ENCODE measurements around the gene PSMA6.

PSMA6 gene

GRCh38 chr14:35342489-35343010 is 50.4 kb downstream of the PSMA6 start:
- Histone ChIP-seq H3K9me3 (ENCODE audit: control insufficient read depth, insufficient read depth, low read depth, low read length) (no peaks in the 10 kb centered on the region), H3K36me3 (ENCODE audit: control insufficient read depth in 2 of 2, insufficient read depth in 1 of 2, low read length in 2 of 2) (no peaks in the 10 kb centered on the region), H3K4me1 (ENCODE audit: control insufficient read depth, insufficient read depth, low read length) (no peaks in the 10 kb centered on the region), H3K4me3 (ENCODE audit: low read depth, low read length) (no peak overlapping the region), H3K27ac (ENCODE audit: extremely low read depth, low read depth, low read length) (no peak overlapping the region)
- TF ChIP-seq ZBTB44 (tag by site-specific recombination; IDR thresholded peaks at IDR 0.05) = no peak
- peak; percentile 20; the same call in 1 of the 2 replicates for TF ChIP-seq GLIS1 (tag by site-specific recombination; IDR thresholded peaks at IDR 0.05)
- no peak for TF ChIP-seq ZBTB21 (tag by site-specific recombination; IDR thresholded peaks at IDR 0.05)
- CTCF ChIA-PET = interaction anchor here (0.6 kb wide), 1 partner anchor 86 kb away, joined by 4 read pairs; no protein-coding TSS in a partner anchor
- POLR2A ChIA-PET = no interaction called here

- CTCF ChIA-PET = interaction anchor here (0.7 kb wide), 1 partner anchor 12 kb away, joined by 3 read pairs; no protein-coding TSS in a partner anchor
- H3K27ac ChIP-seq (ENCODE audit: extremely low read depth, low read depth, low read length) = no peak overlapping the region
- no peak overlapping the region for H3K4me3 ChIP-seq (ENCODE audit: low read depth, low read length)
- H3K9me3 ChIP-seq (ENCODE audit: control insufficient read depth, insufficient read depth, low read depth, low read length) = no peaks in the 10 kb centered on the region
- TF ChIP-seq ZNF639 (tag by site-specific recombination; IDR thresholded peaks at IDR 0.05) (no peak), ZNF423 (tag by site-specific recombination; IDR thresholded peaks at IDR 0.05) (no peak), HOXC10 (CRISPR knock-in tag; IDR thresholded peaks at IDR 0.05) (no peak), ZSCAN23 (tag by site-specific recombination; IDR thresholded peaks at IDR 0.05) (no peak), ZNF768 (tag by site-specific recombination; IDR thresholded peaks at IDR 0.05) (no peak), ZNF558 (tag by site-specific recombination; IDR thresholded peaks at IDR 0.05) (no peak), ZNF518A (tag by site-specific recombination; conservative IDR thresholded peaks at IDR 0.05; ENCODE audit: low read depth) (no peak), ZNF416 (tag by site-specific recombination; IDR thresholded peaks at IDR 0.05) (no peak), ZNF157 (tag by site-specific recombination; IDR thresholded peaks at IDR 0.05) (no peak), HIC1 (tag by site-specific recombination; IDR thresholded peaks at IDR 0.05) (no peak), ZNF394 (tag by site-specific recombination; IDR thresholded peaks at IDR 0.05; ENCODE audit: borderline replicate concordance) (no peak), SP7 (tag by site-specific recombination; IDR thresholded peaks at IDR 0.05) (no peak), SALL2 (tag by site-specific recombination; IDR thresholded peaks at IDR 0.05; ENCODE audit: borderline replicate concordance) (no peak), ZNF335 (tag by site-specific recombination; conservative IDR thresholded peaks at IDR 0.05) (no peak), ZNF580 (tag by site-specific recombination; IDR thresholded peaks at IDR 0.05) (no peak), ZNF792 (tag by site-specific recombination; IDR thresholded peaks at IDR 0.05) (no peak), ZNF843 (tag by site-specific recombination; IDR thresholded peaks at IDR 0.05) (no peak), ZNF560 (tag by site-specific recombination; IDR thresholded peaks at IDR 0.05; ENCODE audit: borderline replicate concordance) (no peak), ZIC2 (tag by site-specific recombination; IDR thresholded peaks at IDR 0.05) (no peak), ZNF10 (tag by site-specific recombination; IDR thresholded peaks at IDR 0.05) (no peak)
- H3K36me3 ChIP-seq (ENCODE audit: control insufficient read depth in 2 of 2, insufficient read depth in 1 of 2, low read length in 2 of 2) = no peaks in the 10 kb centered on the region
- no peaks in the 10 kb centered on the region for H3K4me1 ChIP-seq (ENCODE audit: control insufficient read depth, insufficient read depth, low read length)
- POLR2A ChIA-PET = no interaction called here
These were observed 51.5 kb downstream of the PSMA6 start for GRCh38 chr14:35343702-35344101.
